ENCODE measurements around the gene CENPQ.

The CENPQ gene

GRCh38 chr6:49524541-49524940 is 61.4 kb downstream of the CENPQ start:
- TF ChIP-seq TCF12 (IDR thresholded peaks at IDR 0.05; ENCODE audit: low read depth) = no peak
- no peak for TF ChIP-seq EP300 (IDR thresholded peaks at IDR 0.05; ENCODE audit: borderline replicate concordance)
- TF ChIP-seq NFIC (IDR thresholded peaks at IDR 0.05) = no peak

GRCh38 chr6:49526598-49526997 is 63.4 kb downstream of the CENPQ start:
- TF ChIP-seq TAF1 (IDR thresholded peaks at IDR 0.05; ENCODE audit: low read depth) (no peak), EGR1 (IDR thresholded peaks at IDR 0.05) (no peak), CREB1 (IDR thresholded peaks at IDR 0.05; ENCODE audit: low read depth) (no peak), TEAD4 (IDR thresholded peaks at IDR 0.05) (no peak), USF1 (IDR thresholded peaks at IDR 0.05) (no peak), EP300 (IDR thresholded peaks at IDR 0.05; ENCODE audit: borderline replicate concordance) (no peak), MAX (IDR thresholded peaks at IDR 0.05) (no peak), RAD21 (IDR thresholded peaks at IDR 0.05; ENCODE audit: low read depth) (no peak), NFIC (IDR thresholded peaks at IDR 0.05) (no peak), ZBTB7A (IDR thresholded peaks at IDR 0.05; ENCODE audit: low read depth) (no peak), CEBPB (IDR thresholded peaks at IDR 0.05) (no peak)

- TF ChIP-seq TAF1 (IDR thresholded peaks at IDR 0.05; ENCODE audit: low read depth) (no peak), CREB1 (IDR thresholded peaks at IDR 0.05; ENCODE audit: low read depth) (no peak), YY1 (IDR thresholded peaks at IDR 0.05; ENCODE audit: low read depth) (no peak), EGR1 (IDR thresholded peaks at IDR 0.05) (no peak), ZBTB7A (IDR thresholded peaks at IDR 0.05; ENCODE audit: low read depth) (no peak), MAX (IDR thresholded peaks at IDR 0.05) (no peak), CEBPB (IDR thresholded peaks at IDR 0.05) (no peak), REST (IDR thresholded peaks at IDR 0.05; ENCODE audit: low read depth) (no peak), EP300 (IDR thresholded peaks at IDR 0.05; ENCODE audit: borderline replicate concordance) (no peak), TEAD4 (IDR thresholded peaks at IDR 0.05) (no peak), USF1 (IDR thresholded peaks at IDR 0.05) (no peak), TCF12 (IDR thresholded peaks at IDR 0.05; ENCODE audit: low read depth) (no peak), RAD21 (IDR thresholded peaks at IDR 0.05; ENCODE audit: low read depth) (no peak), NFIC (IDR thresholded peaks at IDR 0.05) (no peak), FOXM1 (IDR thresholded peaks at IDR 0.05; ENCODE audit: borderline replicate concordance, low read depth) (no peak)
These were observed 64.2 kb downstream of the CENPQ start for GRCh38 chr6:49527320-49527719.

GRCh38 chr6:49528571-49528970 is 65.4 kb downstream of the CENPQ start:
- TF ChIP-seq RAD21 (IDR thresholded peaks at IDR 0.05; ENCODE audit: low read depth) = no peak
- no peak for TF ChIP-seq USF1 (IDR thresholded peaks at IDR 0.05)
- no peak for TF ChIP-seq REST (IDR thresholded peaks at IDR 0.05; ENCODE audit: low read depth)
- no peak for TF ChIP-seq EGR1 (IDR thresholded peaks at IDR 0.05)

GRCh38 chr6:49530141-49530776 is 67.1 kb downstream of the CENPQ start:
- no peak for TF ChIP-seq TCF12 (IDR thresholded peaks at IDR 0.05; ENCODE audit: low read depth)
- no peak for TF ChIP-seq FOXM1 (IDR thresholded peaks at IDR 0.05; ENCODE audit: borderline replicate concordance, low read depth)
- TF ChIP-seq CEBPB (IDR thresholded peaks at IDR 0.05) = no peak
- TF ChIP-seq TAF1 (IDR thresholded peaks at IDR 0.05; ENCODE audit: low read depth) = no peak
- TF ChIP-seq NFIC (IDR thresholded peaks at IDR 0.05) = no peak
- no peak for TF ChIP-seq YY1 (IDR thresholded peaks at IDR 0.05; ENCODE audit: low read depth)
- no peak for TF ChIP-seq REST (IDR thresholded peaks at IDR 0.05; ENCODE audit: low read depth)
- TF ChIP-seq EGR1 (IDR thresholded peaks at IDR 0.05) = no peak
